ENCODE measurements around the gene TLDC2.

Gene TLDC2

GRCh38 chr20:36850759-36851158 is 25.2 kb upstream of the TLDC2 start:
- DNase-seq: no peak

GRCh38 chr20:36851490-36851889 is 24.4 kb upstream of the TLDC2 start:
- DNase-seq: no peak

GRCh38 chr20:36852187-36852586 is 23.8 kb upstream of the TLDC2 start:
- no peak for DNase-seq

GRCh38 chr20:36854348-36855240 is 21.3 kb upstream of the TLDC2 start:
- no peak for DNase-seq

GRCh38 chr20:36855241-36855657 is 20.7 kb upstream of the TLDC2 start:
- no peak for DNase-seq

GRCh38 chr20:36856195-36856594 is 19.7 kb upstream of the TLDC2 start:
- no peak for DNase-seq

GRCh38 chr20:36856691-36857635 is 19.0 kb upstream of the TLDC2 start:
- peak in 2 of 4 experiments; percentile 18 to 30 for DNase-seq

GRCh38 chr20:36859282-36859555 is 16.7 kb upstream of the TLDC2 start:
- no peak for DNase-seq

- no peak for DNase-seq
These were observed 16.1 kb upstream of the TLDC2 start for GRCh38 chr20:36859700-36860330.

GRCh38 chr20:36860339-36860738 is 15.6 kb upstream of the TLDC2 start:
- DNase-seq: no peak

GRCh38 chr20:36860811-36861624 is 14.9 kb upstream of the TLDC2 start:
- no peak for DNase-seq

- DNase-seq: no peak
These were observed 14.4 kb upstream of the TLDC2 start for GRCh38 chr20:36861625-36861874.

GRCh38 chr20:36861875-36862801 is 13.8 kb upstream of the TLDC2 start:
- no peak for DNase-seq

GRCh38 chr20:36862857-36863668 is 12.9 kb upstream of the TLDC2 start:
- DNase-seq: no peak

GRCh38 chr20:36865076-36865860 is 10.7 kb upstream of the TLDC2 start:
- no peak for DNase-seq

- DNase-seq: no peak
These were observed 10.1 kb upstream of the TLDC2 start for GRCh38 chr20:36865861-36866149.

GRCh38 chr20:36866164-36866563 is 9.8 kb upstream of the TLDC2 start:
- DNase-seq: no peak

- DNase-seq: no peak
These were observed 9.1 kb upstream of the TLDC2 start for GRCh38 chr20:36866681-36867495.

Measured in activated naive CD4-positive, alpha-beta T cell (primary cell).